HepG2 (cell line): ENCODE data around the gene TBCCD1. TPM values are rescaled to one million over a fixed set of nuclear protein-coding genes. Genes with fewer than 3 reads are reported as not detected.
A peak's percentile ranks its signal among the peaks of the same experiment; 100 is the strongest.

ENCODE experiments used
- ATAC-seq: fragments of 200-7000 bp; cut with Tn5 transposase; 3 replicates; pipeline ENCODE4 v1.9.1; 2020; ENCODE audit warnings: mild to moderate bottlenecking, moderate library complexity
- BruUV-seq: library from RNA; stranded (reverse); fragments of 400-500 nt; replicated peaks from 2 replicates; lab custom pipeline; 2021; lab: Mats Ljungman, UMichigan
- CTCF ChIA-PET: fragments of 300-600 bp; formaldehyde crosslinking; extraction: SDS; loops from one replicate; lab custom pipeline; 2021; ENCODE audit warnings: low total read pairs, inconsistent platforms, low intra/inter-chr PET ratio; lab: Yijun Ruan, JAX
- POLR2A ChIA-PET: fragments of 350-600 bp; sonication (Branson Sonifier 250); formaldehyde crosslinking; loops from one replicate; lab custom pipeline; 2020; ENCODE audit warnings: antibody characterized with exemption, inconsistent platforms; lab: Yijun Ruan, JAX
- DNase-seq: peaks from one replicate; pipeline ENCODE4 v3.0.0-alpha.2; 2015; ENCODE audit warnings: low spot score
- FAIRE-seq: peaks from 3 replicates; lab custom pipeline; 2011; peaks lifted over from hg19 to GRCh38; lab: Jason Lieb, UNC
- H2AFZ ChIP-seq: one replicate; pipeline ENCODE4 v1.6.1; 2011; ENCODE audit warnings: low read length, inconsistent platforms
- H3K27ac ChIP-seq: fragments of 300-600 bp; 3 replicates; pipeline ENCODE4 v1.8.0; 2011; ENCODE audit warnings: mixed run types, mild to moderate bottlenecking, mixed read lengths, low read length, inconsistent platforms; ENCODE audit not compliant: insufficient read depth; ENCODE audit errors: extremely low read length
- H3K27me3 ChIP-seq, 2 experiments: fragments of 200-600 bp in 1 of 2; 2 replicates in 1 of 2; 3 replicates in 1 of 2; pipeline versions ENCODE4 v1.6.0 to v1.8.0; 2011; ENCODE audit warnings: low read length in 2 of 2, mild to moderate bottlenecking in 2 of 2, moderate library complexity in 2 of 2, inconsistent platforms in 1 of 2; ENCODE audit not compliant: insufficient read depth in 2 of 2, control insufficient read depth in 1 of 2
- H3K36me3 ChIP-seq, 2 experiments: fragments of 200-600 bp in 1 of 2; replicated peaks in 1 of 2; 2 replicates in 1 of 2; 3 replicates in 1 of 2; pipeline versions ENCODE4 v1.5.1 to v1.8.0; 2011; ENCODE audit warnings: low read length in 2 of 2, inconsistent platforms in 1 of 2; ENCODE audit not compliant: insufficient read depth in 2 of 2, control insufficient read depth in 1 of 2
- H3K4me1 ChIP-seq: 2 replicates; pipeline ENCODE4 v1.5.1; 2012; ENCODE audit warnings: low read length, inconsistent platforms; ENCODE audit not compliant: insufficient read depth
- H3K4me2 ChIP-seq: 2 replicates; pipeline ENCODE4 v1.6.0; 2011; ENCODE audit warnings: low read depth, low read length, inconsistent platforms
- H3K4me3 ChIP-seq, 3 experiments: fragments of 200-600 bp in 1 of 3; sonication (generic), shearing (Covaris generic) in 1 of 3; replicated peaks in 1 of 3; 2 replicates each; pipeline ENCODE4 v1.5.1; 2011 to 2016; ENCODE audit warnings: low read length in 3 of 3, inconsistent platforms in 2 of 3, low read depth in 2 of 3, mild to moderate bottlenecking in 2 of 3, control low read depth in 1 of 3, mixed read lengths in 1 of 3; ENCODE audit not compliant: insufficient read depth in 1 of 3
- H3K79me2 ChIP-seq: one replicate; pipeline ENCODE4 v1.6.1; 2011; ENCODE audit warnings: low read length, inconsistent platforms; ENCODE audit not compliant: insufficient read depth
- H3K9ac ChIP-seq: 2 replicates; pipeline ENCODE4 v1.6.0; 2011; ENCODE audit warnings: mild to moderate bottlenecking, low read depth, low read length, inconsistent platforms; ENCODE audit not compliant: insufficient read depth
- H3K9me3 ChIP-seq: 2 replicates; pipeline ENCODE4 v1.5.1; 2012; ENCODE audit warnings: mild to moderate bottlenecking, low read length
- H4K20me1 ChIP-seq: 2 replicates; pipeline ENCODE4 v1.6.0; 2011; ENCODE audit warnings: inconsistent platforms, mild to moderate bottlenecking, low read length, moderate library complexity; ENCODE audit not compliant: insufficient read depth
- ARNT ChIP-seq: fragments of 450-650 bp; IDR thresholded peaks from 2 replicates; pipeline ENCODE4 v1.6.1; 2017
- ATF1 ChIP-seq: IDR thresholded peaks from 2 replicates; pipeline ENCODE4 v1.6.1; 2016; ENCODE audit warnings: mild to moderate bottlenecking, control low read depth
- ELF3 ChIP-seq: IDR thresholded peaks from 2 replicates; pipeline ENCODE4 v1.6.1; 2016; ENCODE audit warnings: missing genetic modification reagents, missing compliant biosample characterization
- FOXP4 ChIP-seq: sonication (generic); formaldehyde crosslinking; IDR thresholded peaks from 2 replicates; pipeline ENCODE4 v1.4.0; 2020; ENCODE audit warnings: missing genetic modification reagents
- HNF4A ChIP-seq: sonication (generic); formaldehyde crosslinking; IDR thresholded peaks from 2 replicates; pipeline ENCODE4 v1.4.0; 2020; ENCODE audit warnings: missing genetic modification reagents
- MAFG ChIP-seq: sonication (generic); formaldehyde crosslinking; IDR thresholded peaks from 2 replicates; pipeline ENCODE4 v1.5.1; 2020; ENCODE audit warnings: mild to moderate bottlenecking, missing genetic modification reagents
- MAFK ChIP-seq, 2 experiments: IDR thresholded peaks in 1 of 2; conservative IDR thresholded peaks in 1 of 2; 2 replicates each; pipeline ENCODE4 v1.6.1; 2011; ENCODE audit warnings: improper control_type of control experiment in 2 of 2, low read length in 2 of 2
- NFAT5 ChIP-seq: sonication (generic); formaldehyde crosslinking; IDR thresholded peaks from 2 replicates; pipeline ENCODE4 v1.4.0; 2020; ENCODE audit warnings: missing genetic modification reagents
- POLR2A ChIP-seq, 2 experiments: IDR thresholded peaks; 2 replicates each; pipeline ENCODE4 v1.6.1; 2011; ENCODE audit warnings: low read depth in 2 of 2, low read length in 2 of 2, mild to moderate bottlenecking in 1 of 2, moderate library complexity in 1 of 2; ENCODE audit not compliant: insufficient read depth in 1 of 2
- SKI ChIP-seq: fragments of 450-650 bp; IDR thresholded peaks from one replicate; pipeline ENCODE4 v1.6.1; 2018; ENCODE audit warnings: mild to moderate bottlenecking; ENCODE audit not compliant: partially characterized antibody
- SMARCC2 ChIP-seq: fragments of 450-650 bp; IDR thresholded peaks from 2 replicates; pipeline ENCODE4 v1.6.1; 2017; ENCODE audit warnings: antibody characterized with exemption, mild to moderate bottlenecking
- TEAD3 ChIP-seq: optimal IDR thresholded peaks from 2 replicates; pipeline ENCODE3; 2016; ENCODE audit warnings: borderline replicate concordance
- ZNF12 ChIP-seq: sonication (generic); formaldehyde crosslinking; IDR thresholded peaks from 2 replicates; pipeline ENCODE4 v1.5.0; 2020; ENCODE audit warnings: missing genetic modification reagents
- ZNF557 ChIP-seq: sonication (generic); formaldehyde crosslinking; IDR thresholded peaks from 2 replicates; pipeline ENCODE4 v1.4.0; 2020; ENCODE audit warnings: missing genetic modification reagents
- ZNF703 ChIP-seq: sonication (generic); formaldehyde crosslinking; IDR thresholded peaks from 2 replicates; pipeline ENCODE4 v1.5.1; 2020; ENCODE audit warnings: missing genetic modification reagents, mild to moderate bottlenecking, moderate library complexity, borderline replicate concordance
- WGBS: methylation state at CpG from one replicate; pipeline ENCODE4 v1.1.6; 2017; ENCODE audit warnings: low lambda C conversion rate; 5-methylcytosine and 5-hydroxymethylcytosine counted together
- in situ Hi-C: cut with HindIII; loops from 2 replicates; pipeline ENCODE4 v1.10.0; 2017; ENCODE audit warnings: low pct_unique_long_range_greater_than_20kb; ENCODE audit not compliant: extremely low pct_ligation_motif_present
- intact Hi-C: fragments of 100-400 bp; cut with micrococcal nuclease; formaldehyde crosslinking; loops from one replicate; pipeline ENCODE4 v1.10.0; 2022; ENCODE audit not compliant: unreplicated experiment
- polyA plus RNA-seq, 8 experiments: library from polyadenylated mRNA; depleted of rRNA in 3 of 8; stranded (reverse) in 7 of 8; unstranded in 1 of 8; fragments of >200 nt; fragmentation: Illumina TruSeq in 4 of 8; extraction: Trizol in 4 of 8; gene quantifications; 2 replicates each; pipeline versions ENCODE4 v1.2.1 to v1.2.3, GENCODE V29; 2011 to 2016; ENCODE audit warnings: low read depth in 4 of 8, missing spikeins in 1 of 8, mixed read lengths in 1 of 8; ENCODE audit not compliant: insufficient read depth in 1 of 8
- total RNA-seq, 5 experiments: library from RNA; depleted of rRNA; stranded (reverse); fragments of >200 nt; fragmentation: Illumina TruSeq; extraction: Trizol; gene quantifications; 2 replicates each; pipeline ENCODE4 v1.2.3, GENCODE V29; 2016; ENCODE audit warnings: low read depth in 1 of 5

TBCCD1 gene
- total and polyA plus RNA-seq, 2 of the 13 experiments (the other 11 are each of a cell fraction or from before 2014, with no cell fraction given), result 13.6 to 16.2 TPM

- TF ChIP-seq HNF4A (CRISPR knock-in tag) (peak; percentile 100), FOXP4 (CRISPR knock-in tag) (peak; percentile 96), ZNF557 (peak; percentile 82), ATF1 (CRISPR knock-in tag) (peak; percentile 77), ZNF12 (CRISPR knock-in tag) (peak; percentile 58; the same call in 1 of the 2 replicates), ZNF703 (peak; percentile 93), ARNT (no peak)
- TF ChIP-seq, all 625 proteins: peak for 357
Measured at GRCh38 chr3:186612721-186613636, 45.8 kb upstream of the TBCCD1 start, which contains the start of gene AHSG (continued).

GRCh38 chr3:186612065-186612464 lies 44.9 kb upstream of the TBCCD1 start:
- Histone ChIP-seq H3K27me3 (no peaks in the 10 kb centered on the region; a peak in 1 of 5 replicates), H3K9ac (peak overlapping the region; percentile 86), H2AFZ (no peak overlapping the region), H3K79me2 (peaks cover 31% of the 10 kb centered on the region), H3K4me3 (peak overlapping the region in 2 of 3 experiments; percentile 26 to 76; a peak in 3 of 6 replicates), H3K9me3 (no peaks in the 10 kb centered on the region), H3K4me2 (peak overlapping the region; percentile 92), H3K4me1 (peaks cover 96% of the 10 kb centered on the region), H4K20me1 (peaks cover 28% of the 10 kb centered on the region), H3K36me3 (peaks cover 8 to 26% of the 10 kb centered on the region in 2 experiments), H3K27ac (peak overlapping the region; percentile 93)
- intact Hi-C loops, result loop anchor here (2.0 kb wide), 2 partner anchors 13 to 41 kb away; partner anchors contain the start of gene DNAJB11
- ChIA-PET POLR2A (interaction anchor here (0.6 to 27.1 kb wide), 8 partner anchors 9 to 209 kb away, joined by 3 to 854 read pairs (median 3); partner anchors contain the start of genes DNAJB11 and TBCCD1), CTCF (interaction anchor here (1.0 kb wide), 1 partner anchor 13 kb away, joined by 3 read pairs; no protein-coding TSS in a partner anchor)
- DNase-seq (no peak), FAIRE-seq (no peak), ATAC-seq (peak; percentile 3; the same call in 2 of the 3 replicates)
- 48% methylated on average over 4 of the region's 5 CpGs for WGBS
- in situ Hi-C loops, result loop anchor here (10.0 kb wide), 1 partner anchor 143 kb away; no protein-coding TSS in a partner anchor
- TSS peak; percentile 99 for BruUV-seq
- TF ChIP-seq TEAD3 (CRISPR knock-in tag) (peak; percentile 10), SMARCC2 (no peak), MAFG (CRISPR knock-in tag) (0 out of 2 replicates have a peak, but pooled peaks have one; percentile 26), POLR2A (IDR thresholded peaks at IDR 0.05; ENCODE audit: insufficient read depth in 1 of 2, low read depth in 2 of 2, low read length in 2 of 2) (peak in 1 of 2 experiments; percentile 24; a peak in 1 of 4 replicates), MAFK (conservative IDR thresholded peaks at IDR 0.05 in 1 of 2, IDR thresholded peaks at IDR 0.05 in 1 of 2; ENCODE audit: low read length in 2 of 2) (peak; percentile 98), NFAT5 (0 out of 2 replicates have a peak, but pooled peaks have one; percentile 42), ELF3 (CRISPR knock-in tag) (no peak), SKI (no peak)
